HepG2 (cell line): Measurements from ENCODE around the gene SELENOM. TPM values are rescaled to one million over a fixed set of nuclear protein-coding genes. Genes with fewer than 3 reads are reported as not detected.

Source experiments
- ATAC-seq: fragments of 200-7000 bp; cut with Tn5 transposase; 3 replicates; pipeline ENCODE4 v1.9.1; 2020; ENCODE audit warnings: mild to moderate bottlenecking, moderate library complexity
- BruUV-seq: library from RNA; stranded (reverse); fragments of 400-500 nt; replicated peaks from 2 replicates; lab custom pipeline; 2021; lab: Mats Ljungman, UMichigan
- CTCF ChIA-PET: fragments of 300-600 bp; formaldehyde crosslinking; extraction: SDS; loops from one replicate; lab custom pipeline; 2021; ENCODE audit warnings: low total read pairs, inconsistent platforms, low intra/inter-chr PET ratio; lab: Yijun Ruan, JAX
- POLR2A ChIA-PET: fragments of 350-600 bp; sonication (Branson Sonifier 250); formaldehyde crosslinking; loops from one replicate; lab custom pipeline; 2020; ENCODE audit warnings: antibody characterized with exemption, inconsistent platforms; lab: Yijun Ruan, JAX
- DNase-seq: peaks from one replicate; pipeline ENCODE4 v3.0.0-alpha.2; 2015; ENCODE audit warnings: low spot score
- FAIRE-seq: peaks from 3 replicates; lab custom pipeline; 2011; peaks lifted over from hg19 to GRCh38; lab: Jason Lieb, UNC
- H2AFZ ChIP-seq: one replicate; pipeline ENCODE4 v1.6.1; 2011; ENCODE audit warnings: low read length, inconsistent platforms
- H3K27ac ChIP-seq: fragments of 300-600 bp; 3 replicates; pipeline ENCODE4 v1.8.0; 2011; ENCODE audit warnings: mixed run types, mild to moderate bottlenecking, mixed read lengths, low read length, inconsistent platforms; ENCODE audit not compliant: insufficient read depth; ENCODE audit errors: extremely low read length
- H3K27me3 ChIP-seq, 2 experiments: fragments of 200-600 bp in 1 of 2; 2 replicates in 1 of 2; 3 replicates in 1 of 2; pipeline versions ENCODE4 v1.6.0 to v1.8.0; 2011; ENCODE audit warnings: low read length in 2 of 2, mild to moderate bottlenecking in 2 of 2, moderate library complexity in 2 of 2, inconsistent platforms in 1 of 2; ENCODE audit not compliant: insufficient read depth in 2 of 2, control insufficient read depth in 1 of 2
- H3K36me3 ChIP-seq, 2 experiments: fragments of 200-600 bp in 1 of 2; replicated peaks in 1 of 2; 2 replicates in 1 of 2; 3 replicates in 1 of 2; pipeline versions ENCODE4 v1.5.1 to v1.8.0; 2011; ENCODE audit warnings: low read length in 2 of 2, inconsistent platforms in 1 of 2; ENCODE audit not compliant: insufficient read depth in 2 of 2, control insufficient read depth in 1 of 2
- H3K4me1 ChIP-seq: 2 replicates; pipeline ENCODE4 v1.5.1; 2012; ENCODE audit warnings: low read length, inconsistent platforms; ENCODE audit not compliant: insufficient read depth
- H3K4me2 ChIP-seq: 2 replicates; pipeline ENCODE4 v1.6.0; 2011; ENCODE audit warnings: low read depth, low read length, inconsistent platforms
- H3K4me3 ChIP-seq, 3 experiments: fragments of 200-600 bp in 1 of 3; sonication (generic), shearing (Covaris generic) in 1 of 3; replicated peaks in 1 of 3; 2 replicates each; pipeline ENCODE4 v1.5.1; 2011 to 2016; ENCODE audit warnings: low read length in 3 of 3, inconsistent platforms in 2 of 3, low read depth in 2 of 3, mild to moderate bottlenecking in 2 of 3, control low read depth in 1 of 3, mixed read lengths in 1 of 3; ENCODE audit not compliant: insufficient read depth in 1 of 3
- H3K79me2 ChIP-seq: one replicate; pipeline ENCODE4 v1.6.1; 2011; ENCODE audit warnings: low read length, inconsistent platforms; ENCODE audit not compliant: insufficient read depth
- H3K9ac ChIP-seq: 2 replicates; pipeline ENCODE4 v1.6.0; 2011; ENCODE audit warnings: mild to moderate bottlenecking, low read depth, low read length, inconsistent platforms; ENCODE audit not compliant: insufficient read depth
- H3K9me3 ChIP-seq: 2 replicates; pipeline ENCODE4 v1.5.1; 2012; ENCODE audit warnings: mild to moderate bottlenecking, low read length
- H4K20me1 ChIP-seq: 2 replicates; pipeline ENCODE4 v1.6.0; 2011; ENCODE audit warnings: inconsistent platforms, mild to moderate bottlenecking, low read length, moderate library complexity; ENCODE audit not compliant: insufficient read depth
- TCF12 ChIP-seq, 2 experiments: fragments of 450-650 bp in 1 of 2; sonication (generic) in 1 of 2; formaldehyde crosslinking in 1 of 2; IDR thresholded peaks; 2 replicates each; pipeline versions ENCODE4 v1.6.1 to v1.8.0; 2017 to 2022; ENCODE audit warnings: antibody characterized with exemption in 1 of 2, mild to moderate bottlenecking in 1 of 2, missing genetic modification reagents in 1 of 2, moderate library complexity in 1 of 2
- ZNF430 ChIP-seq: sonication (generic); formaldehyde crosslinking; IDR thresholded peaks from 2 replicates; pipeline ENCODE4 v1.9.0; 2021; ENCODE audit warnings: mild to moderate bottlenecking, missing genetic modification reagents
- ZNF674 ChIP-seq: sonication (generic); formaldehyde crosslinking; IDR thresholded peaks from 2 replicates; pipeline ENCODE4 v1.5.0; 2020; ENCODE audit warnings: low read depth, mild to moderate bottlenecking, missing genetic modification reagents
- ZNF678 ChIP-seq: sonication (generic); formaldehyde crosslinking; IDR thresholded peaks from 2 replicates; pipeline ENCODE4 v1.4.0; 2020; ENCODE audit warnings: mild to moderate bottlenecking, missing genetic modification reagents
- WGBS: methylation state at CpG from one replicate; pipeline ENCODE4 v1.1.6; 2017; ENCODE audit warnings: low lambda C conversion rate; 5-methylcytosine and 5-hydroxymethylcytosine counted together
- in situ Hi-C: cut with HindIII; loops from 2 replicates; pipeline ENCODE4 v1.10.0; 2017; ENCODE audit warnings: low pct_unique_long_range_greater_than_20kb; ENCODE audit not compliant: extremely low pct_ligation_motif_present
- intact Hi-C: fragments of 100-400 bp; cut with micrococcal nuclease; formaldehyde crosslinking; loops from one replicate; pipeline ENCODE4 v1.10.0; 2022; ENCODE audit not compliant: unreplicated experiment
- polyA plus RNA-seq, 8 experiments: library from polyadenylated mRNA; depleted of rRNA in 3 of 8; stranded (reverse) in 7 of 8; unstranded in 1 of 8; fragments of >200 nt; fragmentation: Illumina TruSeq in 4 of 8; extraction: Trizol in 4 of 8; gene quantifications; 2 replicates each; pipeline versions ENCODE4 v1.2.1 to v1.2.3, GENCODE V29; 2011 to 2016; ENCODE audit warnings: low read depth in 4 of 8, missing spikeins in 1 of 8, mixed read lengths in 1 of 8; ENCODE audit not compliant: insufficient read depth in 1 of 8
- total RNA-seq, 5 experiments: library from RNA; depleted of rRNA; stranded (reverse); fragments of >200 nt; fragmentation: Illumina TruSeq; extraction: Trizol; gene quantifications; 2 replicates each; pipeline ENCODE4 v1.2.3, GENCODE V29; 2016; ENCODE audit warnings: low read depth in 1 of 5
- TF ChIP-seq, protein P1 (sequence below): sonication (generic); formaldehyde crosslinking; IDR thresholded peaks from 2 replicates; pipeline ENCODE4; 2020; ENCODE audit warnings: missing genetic modification reagents, mild to moderate bottlenecking, borderline replicate concordance
- TF ChIP-seq, protein P2 (sequence below): IDR thresholded peaks from 2 replicates; pipeline ENCODE4 v1.6.1; 2016; ENCODE audit warnings: missing genetic modification reagents, missing compliant biosample characterization

SELENOM gene
- total and polyA plus RNA-seq, 2 of the 13 experiments (the other 11 are each of a cell fraction or from before 2014, with no cell fraction given) = 4.1 to 4.3 TPM

DNA sequence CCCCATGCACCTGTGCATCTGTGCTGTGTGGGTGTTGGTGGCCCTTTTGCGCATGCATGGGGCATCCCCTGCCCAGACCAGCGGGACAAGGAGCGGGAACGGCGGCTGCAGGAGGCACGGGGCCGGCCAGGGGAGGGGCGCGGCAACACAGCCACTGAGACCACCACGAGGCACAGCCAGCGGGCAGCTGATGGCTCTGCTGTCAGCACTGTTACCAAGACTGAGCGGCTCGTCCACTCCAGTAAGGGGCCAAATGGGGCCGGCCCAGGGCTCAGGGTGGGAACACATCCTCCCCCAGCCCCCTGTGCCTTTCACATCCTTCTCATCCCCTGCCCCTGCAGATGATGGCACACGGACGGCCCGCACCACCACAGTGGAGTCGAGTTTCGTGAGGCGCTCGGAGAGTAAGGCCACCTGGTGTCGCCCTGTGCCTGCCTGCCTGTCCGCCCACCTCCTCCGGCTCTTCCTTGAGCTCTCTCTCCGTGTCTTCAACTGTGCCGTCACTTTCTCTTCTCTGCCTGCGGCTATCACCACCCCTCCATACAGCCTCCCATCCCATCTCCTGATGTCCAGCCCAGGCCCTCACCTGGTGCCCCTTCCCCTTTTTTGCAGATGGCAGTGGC lies 10.6 kb downstream of the SELENOM start (continued):
- TF ChIP-seq, protein P1, sequence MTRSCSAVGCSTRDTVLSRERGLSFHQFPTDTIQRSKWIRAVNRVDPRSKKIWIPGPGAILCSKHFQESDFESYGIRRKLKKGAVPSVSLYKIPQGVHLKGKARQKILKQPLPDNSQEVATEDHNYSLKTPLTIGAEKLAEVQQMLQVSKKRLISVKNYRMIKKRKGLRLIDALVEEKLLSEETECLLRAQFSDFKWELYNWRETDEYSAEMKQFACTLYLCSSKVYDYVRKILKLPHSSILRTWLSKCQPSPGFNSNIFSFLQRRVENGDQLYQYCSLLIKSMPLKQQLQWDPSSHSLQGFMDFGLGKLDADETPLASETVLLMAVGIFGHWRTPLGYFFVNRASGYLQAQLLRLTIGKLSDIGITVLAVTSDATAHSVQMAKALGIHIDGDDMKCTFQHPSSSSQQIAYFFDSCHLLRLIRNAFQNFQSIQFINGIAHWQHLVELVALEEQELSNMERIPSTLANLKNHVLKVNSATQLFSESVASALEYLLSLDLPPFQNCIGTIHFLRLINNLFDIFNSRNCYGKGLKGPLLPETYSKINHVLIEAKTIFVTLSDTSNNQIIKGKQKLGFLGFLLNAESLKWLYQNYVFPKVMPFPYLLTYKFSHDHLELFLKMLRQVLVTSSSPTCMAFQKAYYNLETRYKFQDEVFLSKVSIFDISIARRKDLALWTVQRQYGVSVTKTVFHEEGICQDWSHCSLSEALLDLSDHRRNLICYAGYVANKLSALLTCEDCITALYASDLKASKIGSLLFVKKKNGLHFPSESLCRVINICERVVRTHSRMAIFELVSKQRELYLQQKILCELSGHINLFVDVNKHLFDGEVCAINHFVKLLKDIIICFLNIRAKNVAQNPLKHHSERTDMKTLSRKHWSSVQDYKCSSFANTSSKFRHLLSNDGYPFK (CRISPR knock-in tag) = no peak
- TF ChIP-seq TCF12 (IDR thresholded peaks at IDR 0.05) (no peak), TCF12 (CRISPR knock-in tag; IDR thresholded peaks at IDR 0.05) (no peak), ZNF430 (CRISPR knock-in tag) (no peak), ZNF678 (CRISPR knock-in tag) (no peak)
- TF ChIP-seq, protein P2, sequence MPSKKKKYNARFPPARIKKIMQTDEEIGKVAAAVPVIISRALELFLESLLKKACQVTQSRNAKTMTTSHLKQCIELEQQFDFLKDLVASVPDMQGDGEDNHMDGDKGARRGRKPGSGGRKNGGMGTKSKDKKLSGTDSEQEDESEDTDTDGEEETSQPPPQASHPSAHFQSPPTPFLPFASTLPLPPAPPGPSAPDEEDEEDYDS (CRISPR knock-in tag) = no peak

DNA sequence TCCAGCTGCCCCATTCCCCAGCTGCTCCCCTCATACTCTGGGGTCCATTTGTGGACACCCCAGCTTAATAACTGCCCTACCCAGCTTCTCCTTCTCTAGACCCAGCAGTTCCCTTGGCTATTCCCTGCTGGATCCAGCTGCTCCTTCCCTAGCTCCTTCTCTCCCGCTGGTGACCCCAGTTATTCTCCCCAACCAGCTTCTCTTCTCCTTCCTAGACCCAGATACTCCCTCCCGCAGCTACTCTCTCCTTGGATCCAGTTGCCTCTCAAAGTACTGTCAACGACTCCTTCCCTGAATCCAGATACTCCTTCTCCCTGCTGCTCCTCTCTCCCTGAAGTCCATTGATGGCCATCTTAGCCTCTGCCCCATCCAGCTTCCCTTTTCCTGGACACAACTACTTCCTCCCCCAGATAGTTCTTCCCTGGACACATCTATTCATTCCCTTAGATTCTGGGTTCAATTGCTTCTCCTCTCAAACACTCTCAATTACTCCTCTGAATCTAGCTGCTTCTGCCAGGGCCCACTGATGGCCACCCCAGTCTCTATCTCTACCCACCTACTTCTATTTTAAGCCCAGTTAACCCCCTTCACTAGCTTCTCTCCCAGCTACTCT lies 11.6 kb downstream of the SELENOM start:
- CTCF ChIA-PET = no interaction called here
- in situ Hi-C loops (no loop called here), intact Hi-C loops (no loop called here)
- no peak for FAIRE-seq
- no peak overlapping the region for H3K9ac ChIP-seq
- no peak for DNase-seq
- POLR2A ChIA-PET = interaction anchor here (1.1 kb wide), 1 partner anchor 127 kb away, joined by 3 read pairs; the partner anchor contains the start of gene MORC2
- H3K36me3 ChIP-seq = peaks cover 33 to 58% of the 10 kb centered on the region in 2 experiments; a peak in 4 of 5 replicates
- H4K20me1 ChIP-seq = no peaks in the 10 kb centered on the region
- no peaks in the 10 kb centered on the region for H3K79me2 ChIP-seq
- no peak overlapping the region for H3K4me2 ChIP-seq
- H2AFZ ChIP-seq = no peak overlapping the region
- H3K27ac ChIP-seq = no peak overlapping the region
- 93% methylated on average over 3 of the region's 3 CpGs for WGBS
- H3K4me3 ChIP-seq = no peak overlapping the region
- no peaks in the 10 kb centered on the region for H3K9me3 ChIP-seq
- H3K27me3 ChIP-seq = no peaks in the 10 kb centered on the region
- no TSS peak for BruUV-seq
- TF ChIP-seq ZNF674 (CRISPR knock-in tag) = no peak
- H3K4me1 ChIP-seq = no peaks in the 10 kb centered on the region
- ATAC-seq = no peak
